Jurkat, Clone E6-1 (cell line): ENCODE results near the gene CDK19.
A peak's percentile ranks its signal among the peaks of the same experiment; 100 is the strongest.

Experiments
- DNase-seq: peaks from one replicate; pipeline ENCODE4 v3.0.0-alpha.2; 2011; ENCODE audit warnings: low read depth, low spot score
- H3K4me3 ChIP-seq: 2 replicates; pipeline ENCODE4 v1.5.1; 2011; ENCODE audit warnings: mild to moderate bottlenecking, low read length, control low read depth, moderate library complexity

The CDK19 gene

GRCh38 chr6:110566346-110567125 is 248.7 kb downstream of the CDK19 start:
- DNase-seq = no peak
- H3K4me3 ChIP-seq = no peak overlapping the region

GRCh38 chr6:110564703-110565421 is 250.4 kb downstream of the CDK19 start:
- DNase-seq = no peak

GRCh38 chr6:110563711-110564110 is 251.6 kb downstream of the CDK19 start:
- DNase-seq = no peak
- H3K4me3 ChIP-seq = no peak overlapping the region

More at GRCh38 chr6:110564703-110565421, 250.4 kb downstream of the CDK19 start:
- no peak overlapping the region for H3K4me3 ChIP-seq

GRCh38 chr6:110562316-110562915 is 252.9 kb downstream of the CDK19 start:
- DNase-seq = no peak
- H3K4me3 ChIP-seq = no peak overlapping the region

GRCh38 chr6:110561696-110562095 is 253.6 kb downstream of the CDK19 start:
- no peak overlapping the region for H3K4me3 ChIP-seq
- DNase-seq = peak; percentile 74

- DNase-seq = no peak
These were observed 254.3 kb downstream of the CDK19 start for GRCh38 chr6:110561008-110561396.

GRCh38 chr6:110560239-110561007 is 254.8 kb downstream of the CDK19 start:
- DNase-seq = peak; percentile 96
- H3K4me3 ChIP-seq = peak overlapping the region; percentile 17

More at GRCh38 chr6:110561008-110561396, 254.3 kb downstream of the CDK19 start:
- no peak overlapping the region for H3K4me3 ChIP-seq
